Ramos (cell line): Measurements from ENCODE around the gene HSPBAP1.

ENCODE experiments used
- in situ Hi-C: fragments of 300-500 bp; cut with MboI; formaldehyde crosslinking; loops from one replicate; pipeline ENCODE4 v1.14.3; 2022; ENCODE audit warnings: low sequenced_read_pairs; ENCODE audit not compliant: unreplicated experiment

HSPBAP1 gene

DNA sequence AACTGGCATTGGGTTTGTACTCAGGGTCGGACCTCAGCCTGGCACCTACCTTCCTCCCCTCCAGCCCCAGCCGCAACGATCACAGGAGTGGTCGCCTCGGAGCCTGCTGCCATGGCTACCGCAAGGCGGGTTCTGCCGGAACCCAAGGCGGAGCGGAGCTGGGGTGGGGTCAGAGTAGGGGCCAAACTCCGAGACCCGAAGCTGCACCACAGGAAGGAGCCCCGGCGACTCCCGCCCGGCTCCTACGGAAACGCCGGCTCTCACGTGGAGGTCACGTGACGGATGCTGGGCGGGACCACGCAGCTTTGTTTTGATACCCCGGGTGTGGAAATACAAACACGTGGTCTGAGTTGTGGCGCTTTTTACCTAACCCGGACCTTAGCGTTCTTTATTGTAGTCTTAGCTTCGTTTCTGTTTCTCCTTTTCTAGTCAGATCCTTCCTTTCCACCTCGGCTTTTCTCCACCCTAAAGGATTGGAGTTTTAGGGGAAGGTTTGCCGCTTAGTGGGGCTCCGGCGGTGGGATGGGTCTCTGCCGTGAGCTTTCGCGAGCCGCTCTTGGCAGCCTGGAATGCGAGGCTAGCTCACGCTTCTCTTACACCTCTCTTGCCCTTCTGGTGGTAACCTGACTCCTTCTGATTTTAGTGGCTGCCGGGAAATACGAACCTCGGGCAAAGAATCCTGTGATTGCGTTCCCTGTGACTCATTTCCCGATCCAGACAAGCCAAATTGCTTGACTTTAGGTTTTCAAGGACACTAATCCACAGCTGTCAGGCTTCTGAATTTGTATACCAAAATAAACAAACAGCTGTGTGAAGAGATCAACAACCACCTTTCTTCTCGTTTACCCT, at the start of gene HSPBAP1:
TSS of gene HSPBAP1 (minus strand) at position 264 of the 849 bp plus-strand sequence. CDS start at position 113, 151 bp downstream.
- in situ Hi-C loops, result no loop called here

GRCh38 chr3:122835590-122835989, 42.0 kb upstream of the HSPBAP1 start:
- in situ Hi-C loops, result no loop called here

- in situ Hi-C loops, result no loop called here
These were observed 34.6 kb upstream of the HSPBAP1 start for GRCh38 chr3:122828281-122828680.

DNA sequence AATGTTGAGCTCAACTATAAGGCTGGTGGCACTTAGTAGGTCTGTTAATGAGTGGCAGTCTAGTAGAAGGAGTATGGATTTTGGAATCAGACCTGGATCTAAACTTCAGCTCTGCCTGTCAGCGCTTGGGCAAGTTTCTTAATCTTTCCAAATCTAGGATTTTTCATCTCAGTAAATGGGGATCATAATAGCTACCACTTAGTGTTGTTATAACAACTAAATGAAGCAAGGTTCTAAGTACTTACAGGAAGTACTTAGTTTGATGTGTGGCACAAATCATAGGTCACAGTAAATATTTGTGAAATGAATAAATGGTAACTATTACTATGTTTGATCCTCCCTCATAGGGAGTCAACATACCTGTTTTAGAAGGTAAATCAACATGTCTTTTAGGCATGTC, 32.6 kb upstream of the HSPBAP1 start:
- in situ Hi-C loops, result no loop called here

DNA sequence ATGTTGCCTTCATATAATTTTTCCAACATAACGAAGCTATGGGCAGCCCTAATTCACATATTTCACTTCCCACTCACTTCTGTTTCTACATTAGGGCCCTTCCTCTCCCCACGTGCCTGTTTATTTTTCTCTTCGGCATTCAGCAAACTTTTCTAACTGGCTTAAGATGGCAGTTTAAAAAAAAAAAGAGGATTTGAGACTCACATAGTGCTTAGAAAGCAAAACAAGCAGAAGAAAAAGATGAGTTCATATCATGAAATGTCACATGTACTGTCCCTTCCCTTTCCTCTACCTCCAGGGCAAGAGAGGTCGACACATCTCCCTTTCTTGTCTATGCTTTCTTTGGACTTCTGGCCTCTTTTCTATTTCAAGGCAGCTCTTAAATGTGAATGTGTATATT, 31.8 kb upstream of the HSPBAP1 start:
- in situ Hi-C loops, result no loop called here

- in situ Hi-C loops, result no loop called here
These were observed 31.1 kb upstream of the HSPBAP1 start for GRCh38 chr3:122824465-122825381.

- in situ Hi-C loops, result no loop called here
These were observed 23.0 kb upstream of the HSPBAP1 start for GRCh38 chr3:122816587-122816986.

GRCh38 chr3:122810734-122811133, 17.1 kb upstream of the HSPBAP1 start:
- in situ Hi-C loops, result no loop called here

DNA sequence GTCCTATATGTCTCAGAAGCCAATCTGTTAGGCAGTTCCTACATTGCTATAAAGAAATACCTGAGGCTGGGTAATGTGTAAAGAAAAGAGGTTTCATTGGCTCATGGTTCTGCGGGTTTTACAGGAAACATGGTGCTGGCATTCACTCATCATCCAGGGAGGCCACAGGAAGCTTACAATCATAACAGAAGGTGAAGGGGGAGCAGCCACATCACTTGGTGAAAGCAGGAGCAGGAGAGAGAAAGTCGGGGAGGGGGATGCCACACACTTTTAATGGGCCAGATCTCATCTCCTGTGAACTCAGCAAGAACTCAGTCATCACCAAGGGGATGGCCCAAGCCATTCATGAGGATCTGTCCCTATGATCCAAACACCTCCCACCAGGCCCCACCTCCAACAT, 10.3 kb upstream of the HSPBAP1 start:
- in situ Hi-C loops, result no loop called here

DNA sequence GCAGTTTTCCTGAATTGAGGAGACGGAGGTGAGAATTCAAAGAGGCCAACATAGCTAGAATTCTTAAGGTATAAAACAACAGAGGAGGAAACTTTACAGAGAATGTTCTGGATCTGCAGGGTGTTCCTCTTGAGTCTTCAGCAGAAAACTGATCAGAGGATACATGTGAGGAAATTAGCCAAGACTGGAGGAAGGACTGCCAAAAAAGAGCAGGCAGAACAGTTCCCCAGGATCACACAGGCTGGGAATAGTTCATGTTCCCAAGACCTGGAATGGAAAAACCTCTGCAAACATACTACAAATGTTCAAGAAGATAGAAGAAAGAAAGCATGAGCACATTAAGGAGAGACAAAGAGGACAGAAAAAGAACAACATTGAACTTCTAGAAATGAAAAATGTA, 8.7 kb upstream of the HSPBAP1 start:
- in situ Hi-C loops, result no loop called here

- in situ Hi-C loops, result no loop called here
These were observed 7.1 kb upstream of the HSPBAP1 start for GRCh38 chr3:122800706-122801237.

DNA sequence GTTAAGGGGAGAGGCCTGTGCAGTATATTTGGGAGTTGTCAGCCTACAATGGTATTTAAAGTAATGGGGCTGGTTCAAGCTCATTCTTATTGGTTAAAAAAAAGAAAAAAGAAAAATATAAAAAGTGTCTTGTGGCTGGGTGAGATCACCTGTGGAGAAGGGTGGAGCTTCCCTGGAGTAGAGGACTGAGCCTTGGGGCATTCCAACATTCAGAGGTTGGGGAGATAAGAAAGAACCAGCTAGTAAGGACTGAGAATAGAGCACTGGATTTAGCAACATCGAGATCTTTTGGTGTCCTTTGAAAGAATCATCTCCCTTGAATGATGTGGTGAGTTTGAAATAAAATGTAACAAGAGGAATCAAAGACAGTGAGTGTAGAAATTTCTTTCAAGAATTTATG, 6.4 kb upstream of the HSPBAP1 start:
- in situ Hi-C loops, result no loop called here

DNA sequence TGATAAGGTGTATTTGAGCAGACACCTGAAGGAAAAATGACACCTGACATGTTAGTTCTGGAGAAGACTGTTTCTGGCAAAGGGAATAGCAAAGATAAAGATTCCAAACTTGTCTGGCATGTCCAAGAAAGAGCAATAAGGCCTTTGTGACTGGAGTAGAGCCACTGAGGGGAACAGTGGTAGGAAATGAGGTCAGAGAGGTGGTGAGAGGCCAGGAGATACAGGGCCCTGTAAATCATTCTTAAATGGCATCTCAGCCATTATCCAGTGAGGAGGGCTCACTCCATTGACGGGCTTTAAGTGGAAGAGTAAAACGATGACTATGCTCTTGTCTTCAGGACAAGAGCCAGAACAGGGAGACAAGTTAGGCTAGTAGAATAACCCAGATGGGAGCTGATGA, 5.7 kb upstream of the HSPBAP1 start:
- in situ Hi-C loops, result no loop called here

DNA sequence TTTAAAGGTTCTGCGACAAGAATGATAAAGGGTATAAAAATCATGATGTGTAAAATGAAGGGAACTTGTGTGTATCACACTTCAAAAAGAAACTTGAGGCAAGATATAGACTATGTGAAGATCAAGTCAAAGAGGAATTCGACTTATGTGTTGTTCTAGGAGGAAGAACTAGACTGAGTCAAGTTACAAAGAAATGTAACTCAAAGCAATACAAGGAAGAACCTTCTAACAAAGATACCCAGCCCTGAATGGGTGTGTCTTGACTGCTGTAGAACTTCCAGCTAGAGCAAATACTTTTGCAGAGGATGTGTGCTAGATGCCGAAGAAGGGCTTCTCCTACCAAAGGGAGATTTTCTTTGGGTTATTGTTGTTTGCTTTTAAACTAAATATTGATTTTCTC, 3.7 kb upstream of the HSPBAP1 start:
- in situ Hi-C loops, result no loop called here

DNA sequence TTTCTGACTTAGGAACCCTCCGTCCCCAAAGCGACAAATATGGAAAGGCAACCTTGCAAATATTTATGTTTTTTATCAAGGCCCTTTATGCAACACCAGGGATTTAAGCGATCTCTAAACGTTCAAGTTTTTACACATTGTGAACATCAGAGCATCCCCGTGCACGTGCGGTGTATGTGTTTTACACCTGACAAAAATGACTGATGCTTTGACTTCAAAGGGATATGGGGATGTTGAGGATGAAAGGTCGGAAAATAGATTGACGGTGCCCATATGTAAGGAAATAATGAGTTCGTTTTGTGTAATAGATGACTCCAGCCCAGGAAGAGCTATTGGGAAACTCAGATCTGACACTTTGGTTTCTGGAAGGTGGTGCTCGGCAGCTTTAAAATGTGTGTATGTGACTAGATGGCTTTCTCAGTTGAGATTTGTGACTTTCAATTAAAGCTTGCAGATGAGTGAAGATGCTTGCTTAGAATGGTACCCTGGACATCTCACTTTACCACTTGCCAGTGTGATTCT, 2.1 kb upstream of the HSPBAP1 start:
- in situ Hi-C loops, result no loop called here

GRCh38 chr3:122794779-122795673, 1.4 kb upstream of the HSPBAP1 start, which contains the start of gene SLC49A4:
SLC49A4 (plus strand) TSS chr3:122795069; CDS start chr3:122795193, 124 bp downstream.
- in situ Hi-C loops, result no loop called here

DNA sequence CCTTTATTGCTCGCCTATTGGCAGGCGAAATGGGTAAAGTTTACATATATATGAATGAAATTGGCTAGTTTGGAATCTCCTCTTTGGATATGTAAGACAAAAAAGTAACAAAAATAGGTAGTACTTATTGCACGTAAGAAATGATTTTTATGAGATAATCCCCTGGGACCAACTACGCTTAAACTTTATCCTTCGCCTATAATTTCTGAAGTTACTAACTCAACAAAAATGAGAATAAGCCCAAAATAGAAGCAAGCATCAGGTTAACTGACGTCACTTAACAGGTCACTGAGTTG, 800 bp upstream of the HSPBAP1 start:
- in situ Hi-C loops, result no loop called here

- in situ Hi-C loops, result no loop called here
These were observed 3.9 kb downstream of the HSPBAP1 start for GRCh38 chr3:122789585-122790273.

DNA sequence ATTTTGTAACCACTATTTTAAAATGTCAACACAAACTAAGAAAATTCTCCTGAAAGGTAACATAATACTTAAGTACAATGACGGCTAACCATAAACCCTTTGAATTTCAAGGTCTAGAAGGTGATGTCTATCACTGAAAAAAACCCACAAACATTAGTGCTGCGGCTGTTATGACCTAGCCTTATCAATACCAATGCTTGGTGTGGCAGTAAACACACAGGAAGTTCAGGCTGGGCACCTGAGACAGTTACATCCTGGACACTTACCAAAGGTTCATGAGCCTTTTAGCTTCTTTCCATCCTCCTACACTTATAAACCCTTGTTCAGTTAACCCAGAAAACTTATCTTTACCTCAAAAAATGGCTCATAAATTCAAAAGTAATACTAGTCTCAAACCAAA, 5.8 kb downstream of the HSPBAP1 start:
- in situ Hi-C loops, result no loop called here
